Kidney epithelial cell (primary cell): ENCODE measurements around the gene DEDD. TPM values are rescaled to one million over a fixed set of nuclear protein-coding genes. Genes with fewer than 3 reads are reported as not detected.

Experiments
- DNase-seq: peaks from one replicate; pipeline ENCODE4 v3.0.0-alpha.2; 2010; ENCODE audit warnings: low read depth
- H3K27me3 ChIP-seq: 2 replicates; pipeline ENCODE4 v1.6.0; 2011; ENCODE audit warnings: low read length; ENCODE audit not compliant: control insufficient read depth, insufficient read depth
- H3K36me3 ChIP-seq: 2 replicates; pipeline ENCODE4 v1.5.1; 2011; ENCODE audit warnings: low read length; ENCODE audit not compliant: control insufficient read depth, insufficient read depth
- H3K4me3 ChIP-seq: 2 replicates; pipeline ENCODE4 v1.5.1; 2011; ENCODE audit warnings: low read depth, mild to moderate bottlenecking, control low read depth, low read length
- total RNA-seq: library from RNA; depleted of rRNA; stranded (reverse); fragments of >200 nt; gene quantifications from 2 replicates; pipeline ENCODE4 v1.2.3, GENCODE V29; 2015
- TF ChIP-seq, protein P1 (sequence below): IDR thresholded peaks from 2 replicates; pipeline ENCODE4 v1.5.1; 2011; ENCODE audit warnings: mild to moderate bottlenecking, moderate library complexity, low read length, control low read depth, inconsistent platforms; ENCODE audit not compliant: insufficient read depth, poor library complexity, severe bottlenecking

DEDD gene
- total RNA-seq, 1 donor from 2014 or later = 42.1 TPM

- DNase-seq = no peak
- TF ChIP-seq, protein P1, sequence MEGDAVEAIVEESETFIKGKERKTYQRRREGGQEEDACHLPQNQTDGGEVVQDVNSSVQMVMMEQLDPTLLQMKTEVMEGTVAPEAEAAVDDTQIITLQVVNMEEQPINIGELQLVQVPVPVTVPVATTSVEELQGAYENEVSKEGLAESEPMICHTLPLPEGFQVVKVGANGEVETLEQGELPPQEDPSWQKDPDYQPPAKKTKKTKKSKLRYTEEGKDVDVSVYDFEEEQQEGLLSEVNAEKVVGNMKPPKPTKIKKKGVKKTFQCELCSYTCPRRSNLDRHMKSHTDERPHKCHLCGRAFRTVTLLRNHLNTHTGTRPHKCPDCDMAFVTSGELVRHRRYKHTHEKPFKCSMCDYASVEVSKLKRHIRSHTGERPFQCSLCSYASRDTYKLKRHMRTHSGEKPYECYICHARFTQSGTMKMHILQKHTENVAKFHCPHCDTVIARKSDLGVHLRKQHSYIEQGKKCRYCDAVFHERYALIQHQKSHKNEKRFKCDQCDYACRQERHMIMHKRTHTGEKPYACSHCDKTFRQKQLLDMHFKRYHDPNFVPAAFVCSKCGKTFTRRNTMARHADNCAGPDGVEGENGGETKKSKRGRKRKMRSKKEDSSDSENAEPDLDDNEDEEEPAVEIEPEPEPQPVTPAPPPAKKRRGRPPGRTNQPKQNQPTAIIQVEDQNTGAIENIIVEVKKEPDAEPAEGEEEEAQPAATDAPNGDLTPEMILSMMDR = no peak
- no peaks in the 10 kb centered on the region for H3K36me3 ChIP-seq
- H3K4me3 ChIP-seq = no peak overlapping the region
- no peaks in the 10 kb centered on the region for H3K27me3 ChIP-seq
Observed at GRCh38 chr1:161091093-161091492, 41.4 kb downstream of the DEDD start.

DNA sequence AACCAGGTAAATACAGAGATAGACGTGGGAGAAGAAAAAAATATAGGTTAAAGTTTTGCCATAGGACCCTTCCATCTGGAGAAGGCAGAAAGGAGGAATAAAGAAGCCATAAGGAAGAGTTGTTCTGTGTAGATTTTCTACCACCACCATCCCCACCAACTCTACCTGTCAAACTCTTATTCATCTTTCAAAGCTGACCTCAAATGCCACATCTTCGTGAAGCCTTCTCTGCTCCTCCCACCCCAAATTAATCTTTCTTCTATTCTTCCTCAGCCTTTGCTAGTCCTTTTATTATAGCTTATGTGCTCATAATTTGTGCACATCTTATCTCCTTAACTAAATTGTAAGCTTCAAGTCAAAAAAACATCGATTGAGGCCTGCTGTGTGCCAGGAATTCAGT lies 41.9 kb downstream of the DEDD start:
- no peak for DNase-seq
- no peaks in the 10 kb centered on the region for H3K36me3 ChIP-seq
- TF ChIP-seq, protein P1 = no peak
- H3K27me3 ChIP-seq = no peaks in the 10 kb centered on the region
- H3K4me3 ChIP-seq = no peak overlapping the region

GRCh38 chr1:161089938-161090337 lies 42.5 kb downstream of the DEDD start:
- no peak overlapping the region for H3K4me3 ChIP-seq
- DNase-seq = no peak
- TF ChIP-seq, protein P1 = no peak
- no peaks in the 10 kb centered on the region for H3K36me3 ChIP-seq
- H3K27me3 ChIP-seq = no peaks in the 10 kb centered on the region

DNA sequence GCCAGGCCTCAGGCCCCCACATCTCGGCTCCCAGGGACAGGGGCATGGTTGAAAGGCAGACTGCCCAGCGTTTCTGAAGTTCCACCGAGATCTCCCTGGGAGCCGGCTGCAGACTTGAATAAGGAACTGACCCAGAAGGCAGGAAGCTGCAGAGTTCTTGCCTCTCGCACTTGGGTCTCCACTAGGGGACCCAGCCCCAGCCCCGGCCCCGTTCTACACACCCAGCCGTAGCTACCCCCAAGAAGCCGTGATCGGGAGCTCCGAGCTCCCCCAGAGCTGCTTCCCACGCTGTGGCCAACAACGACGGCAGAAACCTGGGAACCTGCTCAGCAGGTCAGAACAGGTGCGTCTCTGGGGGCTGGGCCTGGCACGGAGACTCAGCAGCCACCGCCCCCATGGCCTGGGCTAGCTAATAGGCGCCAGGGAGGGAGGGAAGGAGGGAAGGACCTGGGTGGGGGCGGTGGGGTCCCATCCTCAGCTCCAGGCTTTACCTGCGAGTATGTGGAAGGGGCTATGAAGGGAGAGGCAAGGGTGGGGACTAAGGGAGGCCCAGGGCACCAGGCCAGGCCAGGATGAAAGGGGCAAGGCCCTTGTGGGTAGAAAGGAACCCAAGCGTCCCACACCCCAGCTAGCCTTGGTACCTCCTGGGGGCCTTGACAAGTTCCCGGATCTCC lies 43.1 kb downstream of the DEDD start, which contains the start of gene NECTIN4:
Gene NECTIN4, minus strand, starts transcription at position 308 of the 674 bp plus-strand sequence. Its CDS starts 262 bp downstream, at position 46.
- DNase-seq = no peak
- TF ChIP-seq, protein P1 = no peak
- no peak within 1 kb of the TSS for H3K4me3 ChIP-seq

DNA sequence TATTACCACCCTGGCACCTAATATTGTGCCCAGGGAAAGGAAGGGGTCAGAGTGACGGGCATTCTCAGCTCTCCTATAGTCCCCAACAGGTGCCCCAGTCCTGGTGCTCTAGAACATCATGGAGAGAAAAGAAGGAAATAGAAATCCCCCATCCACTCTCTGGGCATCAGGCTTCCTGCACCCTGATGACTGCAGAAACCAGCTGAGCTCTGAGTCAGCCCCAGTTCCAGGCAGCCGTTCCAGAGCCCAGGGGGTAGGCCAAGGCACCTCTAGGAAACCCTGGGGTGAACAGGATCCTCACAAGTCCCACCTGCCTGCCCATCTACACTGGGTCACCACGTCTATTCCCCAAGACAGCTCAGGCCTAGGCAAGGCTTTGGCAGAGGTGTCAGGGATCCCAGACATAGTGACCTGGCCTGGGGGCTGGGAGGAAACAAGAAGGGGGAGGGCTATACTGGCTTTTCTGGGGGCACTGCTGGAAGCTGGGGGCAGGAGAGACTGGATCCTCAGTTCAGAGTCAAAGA lies 43.8 kb downstream of the DEDD start:
- Histone ChIP-seq H3K27me3 (no peaks in the 10 kb centered on the region), H3K36me3 (no peaks in the 10 kb centered on the region), H3K4me3 (no peak overlapping the region)
- TF ChIP-seq, protein P1 = no peak
- DNase-seq = no peak

More for the DNA sequence above, 43.1 kb downstream of the DEDD start, which contains the start of gene NECTIN4:
- Histone ChIP-seq H3K27me3 (no peaks in the 10 kb centered on the region), H3K36me3 (no peaks in the 10 kb centered on the region)
